WTC11 (cell line): ENCODE results near the gene CDKN2B. TPM values are rescaled to one million over a fixed set of nuclear protein-coding genes. Genes with fewer than 3 reads are reported as not detected.

Experiments used
- ATAC-seq: fragments of 200-7000 bp; cut with Tn5 transposase; 2 replicates; pipeline ENCODE4 v1.10.0; 2021; ENCODE audit warnings: mild to moderate bottlenecking, moderate library complexity
- CTCF ChIA-PET: fragments of 300-600 bp; sonication (Branson Sonifier 250); formaldehyde crosslinking; loops from one replicate; lab custom pipeline; 2021; ENCODE audit warnings: antibody characterized with exemption; lab: Charles Lee
- POLR2A ChIA-PET: fragments of 350-600 bp; sonication (Branson Sonifier 250); formaldehyde crosslinking; loops from one replicate; lab custom pipeline; 2021; ENCODE audit warnings: antibody characterized with exemption; lab: Charles Lee
- DNase-seq: peaks from one replicate; pipeline ENCODE4 v3.0.0; 2021; ENCODE audit warnings: low spot score
- H3K27ac Mint-ChIP-seq: 2 replicates; pipeline ENCODE4 v1.8.0; 2021; ENCODE audit warnings: mixed read lengths
- H3K27me3 Mint-ChIP-seq: 2 replicates; pipeline ENCODE4 v1.8.0; 2021; ENCODE audit warnings: low read depth, mild to moderate bottlenecking, moderate library complexity, mixed read lengths
- H3K36me3 Mint-ChIP-seq: 2 replicates; pipeline ENCODE4 v1.8.0; 2021; ENCODE audit warnings: mixed read lengths
- H3K4me1 Mint-ChIP-seq: 2 replicates; pipeline ENCODE4 v1.8.0; 2022; ENCODE audit warnings: mixed read lengths
- H3K4me3 Mint-ChIP-seq: 2 replicates; pipeline ENCODE4 v1.8.0; 2021; ENCODE audit warnings: mild to moderate bottlenecking, moderate library complexity, mixed read lengths
- H3K9me3 Mint-ChIP-seq: 2 replicates; pipeline ENCODE4 v1.8.0; 2021; ENCODE audit warnings: mixed read lengths
- ATF1 ChIP-seq: sonication (generic); formaldehyde crosslinking; IDR thresholded peaks from 2 replicates; pipeline ENCODE4 v1.8.1; 2023; ENCODE audit warnings: mild to moderate bottlenecking, moderate library complexity, missing genetic modification reagents
- CBFB ChIP-seq: sonication (generic); formaldehyde crosslinking; IDR thresholded peaks from 2 replicates; pipeline ENCODE4 v1.8.1; 2022; ENCODE audit warnings: mild to moderate bottlenecking, low read depth, missing genetic modification reagents
- EMX1 ChIP-seq: fragments of 250-450 bp; sonication (Bioruptor Pico); IDR thresholded peaks from 2 replicates; pipeline ENCODE4 v1.8.0; 2021; ENCODE audit warnings: mild to moderate bottlenecking
- ESRRA ChIP-seq: sonication (generic); formaldehyde crosslinking; IDR thresholded peaks from 2 replicates; pipeline ENCODE4 v1.8.1; 2022; ENCODE audit warnings: mild to moderate bottlenecking, missing genetic modification reagents, borderline replicate concordance
- FOXP1 ChIP-seq: sonication (generic); formaldehyde crosslinking; IDR thresholded peaks from 2 replicates; pipeline ENCODE4 v1.8.0; 2022; ENCODE audit warnings: missing genetic modification reagents, mild to moderate bottlenecking, moderate library complexity, borderline replicate concordance
- GRHL2 ChIP-seq: fragments of 250-450 bp; sonication (Bioruptor Pico); IDR thresholded peaks from 2 replicates; pipeline ENCODE4 v1.8.0; 2022; ENCODE audit warnings: mild to moderate bottlenecking, moderate library complexity; ENCODE audit not compliant: insufficient replicate concordance, severe bottlenecking
- HMGA2 ChIP-seq: fragments of 250-450 bp; sonication (Bioruptor Pico); IDR thresholded peaks from 2 replicates; pipeline ENCODE4 v1.4.0; 2021; ENCODE audit warnings: mild to moderate bottlenecking, moderate library complexity
- HMGXB4 ChIP-seq: sonication (generic); formaldehyde crosslinking; IDR thresholded peaks from 2 replicates; pipeline ENCODE4 v1.8.1; 2023; ENCODE audit warnings: mild to moderate bottlenecking, moderate library complexity, missing genetic modification reagents
- IRF2 ChIP-seq: sonication (generic); formaldehyde crosslinking; IDR thresholded peaks from 2 replicates; pipeline ENCODE4 v1.8.0; 2022; ENCODE audit warnings: low read depth, missing genetic modification reagents, borderline replicate concordance
- JAZF1 ChIP-seq: fragments of 250-450 bp; sonication (Bioruptor Pico); IDR thresholded peaks from 2 replicates; pipeline ENCODE4 v1.9.0; 2021; ENCODE audit warnings: moderate library complexity, mild to moderate bottlenecking, inconsistent platforms
- JUN ChIP-seq: sonication (generic); formaldehyde crosslinking; IDR thresholded peaks from 2 replicates; pipeline ENCODE4 v1.8.0; 2023; ENCODE audit warnings: mild to moderate bottlenecking, missing genetic modification reagents
- NFE2L1 ChIP-seq: sonication (generic); formaldehyde crosslinking; IDR thresholded peaks from 2 replicates; pipeline ENCODE4 v1.8.1; 2023; ENCODE audit warnings: missing genetic modification reagents
- NR1H2 ChIP-seq: sonication (generic); formaldehyde crosslinking; IDR thresholded peaks from 2 replicates; pipeline ENCODE4 v1.9.0; 2021; ENCODE audit warnings: mild to moderate bottlenecking, moderate library complexity, missing genetic modification reagents
- NR3C1 ChIP-seq: sonication (generic); formaldehyde crosslinking; conservative IDR thresholded peaks from 2 replicates; pipeline ENCODE4 v1.8.1; 2023; ENCODE audit warnings: low read depth, mild to moderate bottlenecking, missing genetic modification reagents
- RELA ChIP-seq: sonication (generic); formaldehyde crosslinking; IDR thresholded peaks from 2 replicates; pipeline ENCODE4 v1.8.1; 2022; ENCODE audit warnings: missing genetic modification reagents, mild to moderate bottlenecking, borderline replicate concordance
- SMAD4 ChIP-seq: sonication (generic); formaldehyde crosslinking; IDR thresholded peaks from 2 replicates; pipeline ENCODE4 v1.8.0; 2022; ENCODE audit warnings: mild to moderate bottlenecking, missing genetic modification reagents
- ZBTB21 ChIP-seq: sonication (generic); formaldehyde crosslinking; IDR thresholded peaks from 2 replicates; pipeline ENCODE4 v1.8.1; 2023; ENCODE audit warnings: mild to moderate bottlenecking, missing genetic modification reagents, borderline replicate concordance
- ZNF121 ChIP-seq: sonication (generic); formaldehyde crosslinking; IDR thresholded peaks from 2 replicates; pipeline ENCODE4 v1.8.0; 2023; ENCODE audit warnings: missing genetic modification reagents
- ZNF416 ChIP-seq: fragments of 250-450 bp; sonication (Bioruptor Pico); IDR thresholded peaks from 2 replicates; pipeline ENCODE4 v1.9.0; 2021; ENCODE audit warnings: mild to moderate bottlenecking, inconsistent platforms
- total RNA-seq: library from RNA; stranded (reverse); gene quantifications from 3 replicates; pipeline ENCODE4 v1.2.3, GENCODE V29; 2021
- TF ChIP-seq, protein P1 (sequence below): sonication (generic); formaldehyde crosslinking; IDR thresholded peaks from 2 replicates; pipeline ENCODE4 v1.8.1; 2023; ENCODE audit warnings: mild to moderate bottlenecking, missing genetic modification reagents, moderate library complexity
- TF ChIP-seq, protein P2 (sequence below): fragments of 250-450 bp; sonication (Bioruptor Pico); IDR thresholded peaks from 2 replicates; pipeline ENCODE4 v2.1.2; 2022; ENCODE audit warnings: mild to moderate bottlenecking, moderate library complexity
- TF ChIP-seq, protein P3 (sequence below): sonication (generic); formaldehyde crosslinking; conservative IDR thresholded peaks from 2 replicates; pipeline ENCODE4 v1.8.1; 2022; ENCODE audit warnings: mild to moderate bottlenecking, missing genetic modification reagents

Gene CDKN2B
- total RNA-seq, 1 experiment from 2014 or later: 0.13 TPM

DNA sequence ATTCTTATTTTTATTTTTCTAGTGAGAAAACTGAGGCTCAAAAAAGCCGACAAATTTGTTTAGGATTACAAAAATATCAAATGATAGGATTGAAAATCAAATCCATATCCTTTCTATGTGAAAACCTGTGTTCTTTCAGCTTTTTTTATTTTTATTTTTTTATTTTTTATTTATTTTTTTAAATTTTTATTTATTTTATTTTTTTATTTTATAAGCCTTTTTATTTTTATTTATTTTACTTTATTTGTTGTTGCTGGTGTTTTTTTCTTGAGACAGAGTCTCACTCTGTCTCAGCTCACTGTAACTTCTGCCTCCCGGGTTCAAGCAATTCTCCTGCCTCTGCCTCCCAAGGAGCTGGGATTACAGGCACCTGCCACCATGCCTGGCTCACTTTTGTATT lies 45.4 kb upstream of the CDKN2B start:
- ATAC-seq (no peak), DNase-seq (no peak)
- Mint-ChIP-seq H3K4me1 (peaks cover 5% of the 10 kb centered on the region; the same call in 1 of the 2 replicates), H3K4me3 (no peak overlapping the region), H3K27ac (no peak overlapping the region), H3K36me3 (peaks cover 6% of the 10 kb centered on the region; the same call in 1 of the 2 replicates), H3K9me3 (peaks cover 16% of the 10 kb centered on the region), H3K27me3 (no peaks in the 10 kb centered on the region; the same call in 1 of the 2 replicates)
- no peak for TF ChIP-seq HMGXB4
- no peak for TF ChIP-seq ZBTB21 (CRISPR knock-in tag)
- no peak for TF ChIP-seq CBFB (CRISPR knock-in tag)
- peak; percentile 95 for TF ChIP-seq HMGA2 (CRISPR knock-in tag)
- TF ChIP-seq, all 79 proteins: peak for 1
- CTCF ChIA-PET: no interaction called here
- POLR2A ChIA-PET: no interaction called here

DNA sequence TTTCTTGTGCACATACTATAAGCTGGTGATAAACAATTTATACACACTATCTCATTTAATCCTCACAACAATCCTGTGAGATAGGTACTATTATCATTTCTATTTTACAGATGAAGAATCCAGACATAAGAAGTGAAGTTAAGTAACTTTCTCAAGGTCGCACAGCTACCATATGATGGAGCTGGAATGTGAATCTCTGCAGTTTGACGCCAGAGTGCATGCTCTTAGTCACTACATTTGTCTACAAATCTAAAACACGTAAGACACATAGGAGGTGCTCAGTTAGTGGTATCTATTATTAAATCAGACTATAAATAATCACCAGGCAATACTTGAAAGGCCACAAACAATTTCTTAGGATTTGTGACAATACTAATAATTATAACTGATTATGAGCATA lies 45.0 kb upstream of the CDKN2B start:
- Mint-ChIP-seq H3K4me3 (no peak overlapping the region), H3K36me3 (peaks cover 6% of the 10 kb centered on the region; the same call in 1 of the 2 replicates), H3K27me3 (no peaks in the 10 kb centered on the region; the same call in 1 of the 2 replicates), H3K4me1 (peaks cover 5% of the 10 kb centered on the region; the same call in 1 of the 2 replicates), H3K27ac (no peak overlapping the region), H3K9me3 (peaks cover 11% of the 10 kb centered on the region)
- ATAC-seq (no peak), DNase-seq (no peak)
- CTCF ChIA-PET: interaction anchor here (1.0 to 3.2 kb wide), 2 partner anchors 64 to 190 kb away, joined by 3 to 11 read pairs; no protein-coding TSS in a partner anchor
- POLR2A ChIA-PET: no interaction called here
- TF ChIP-seq NR1H2 (CRISPR knock-in tag) (no peak), NR3C1 (CRISPR knock-in tag) (no peak), JAZF1 (CRISPR knock-in tag) (no peak), RELA (CRISPR knock-in tag) (no peak), SMAD4 (CRISPR knock-in tag) (no peak)
- TF ChIP-seq, protein P1, sequence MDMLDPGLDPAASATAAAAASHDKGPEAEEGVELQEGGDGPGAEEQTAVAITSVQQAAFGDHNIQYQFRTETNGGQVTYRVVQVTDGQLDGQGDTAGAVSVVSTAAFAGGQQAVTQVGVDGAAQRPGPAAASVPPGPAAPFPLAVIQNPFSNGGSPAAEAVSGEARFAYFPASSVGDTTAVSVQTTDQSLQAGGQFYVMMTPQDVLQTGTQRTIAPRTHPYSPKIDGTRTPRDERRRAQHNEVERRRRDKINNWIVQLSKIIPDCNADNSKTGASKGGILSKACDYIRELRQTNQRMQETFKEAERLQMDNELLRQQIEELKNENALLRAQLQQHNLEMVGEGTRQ (CRISPR knock-in tag): no peak

GRCh38 chr9:22053178-22053577 lies 44.1 kb upstream of the CDKN2B start:
- CTCF ChIA-PET: interaction anchor here (0.6 to 3.2 kb wide), 5 partner anchors 44 to 191 kb away, joined by 3 to 11 read pairs (median 3); partner anchors contain the start of gene CDKN2B
- H3K27ac Mint-ChIP-seq: no peak overlapping the region
- no peak for TF ChIP-seq GRHL2 (CRISPR knock-in tag)
- TF ChIP-seq ZNF121 (CRISPR knock-in tag): no peak
- TF ChIP-seq EMX1: no peak
- TF ChIP-seq ATF1: no peak
- TF ChIP-seq ZNF416 (CRISPR knock-in tag): no peak
- TF ChIP-seq, all 79 proteins: peak for 0
- DNase-seq (no peak), ATAC-seq (no peak)
- POLR2A ChIA-PET: no interaction called here
- Mint-ChIP-seq H3K27me3 (no peaks in the 10 kb centered on the region), H3K4me1 (peaks cover 5% of the 10 kb centered on the region; the same call in 1 of the 2 replicates), H3K9me3 (peaks cover 2% of the 10 kb centered on the region), H3K36me3 (peaks cover under 1% of the 10 kb centered on the region; the same call in 1 of the 2 replicates), H3K4me3 (no peak overlapping the region)

- H3K4me1 Mint-ChIP-seq: peaks cover 5% of the 10 kb centered on the region; the same call in 1 of the 2 replicates
- H3K27me3 Mint-ChIP-seq: no peaks in the 10 kb centered on the region
- DNase-seq (no peak), ATAC-seq (no peak)
- no peak overlapping the region for H3K27ac Mint-ChIP-seq
- POLR2A ChIA-PET: no interaction called here
- CTCF ChIA-PET: interaction anchor here (1.0 to 3.2 kb wide), 2 partner anchors 67 to 192 kb away, joined by 6 to 11 read pairs; no protein-coding TSS in a partner anchor
- H3K9me3 Mint-ChIP-seq: no peaks in the 10 kb centered on the region
- H3K4me3 Mint-ChIP-seq: no peak overlapping the region
- no peaks in the 10 kb centered on the region for H3K36me3 Mint-ChIP-seq
- no peak for TF ChIP-seq ZBTB21 (CRISPR knock-in tag)
- TF ChIP-seq FOXP1: no peak
- TF ChIP-seq ZNF121 (CRISPR knock-in tag): no peak
- no peak for TF ChIP-seq RELA (CRISPR knock-in tag)
- TF ChIP-seq ESRRA (CRISPR knock-in tag): no peak
- no peak for TF ChIP-seq CBFB (CRISPR knock-in tag)
- TF ChIP-seq, protein P2, sequence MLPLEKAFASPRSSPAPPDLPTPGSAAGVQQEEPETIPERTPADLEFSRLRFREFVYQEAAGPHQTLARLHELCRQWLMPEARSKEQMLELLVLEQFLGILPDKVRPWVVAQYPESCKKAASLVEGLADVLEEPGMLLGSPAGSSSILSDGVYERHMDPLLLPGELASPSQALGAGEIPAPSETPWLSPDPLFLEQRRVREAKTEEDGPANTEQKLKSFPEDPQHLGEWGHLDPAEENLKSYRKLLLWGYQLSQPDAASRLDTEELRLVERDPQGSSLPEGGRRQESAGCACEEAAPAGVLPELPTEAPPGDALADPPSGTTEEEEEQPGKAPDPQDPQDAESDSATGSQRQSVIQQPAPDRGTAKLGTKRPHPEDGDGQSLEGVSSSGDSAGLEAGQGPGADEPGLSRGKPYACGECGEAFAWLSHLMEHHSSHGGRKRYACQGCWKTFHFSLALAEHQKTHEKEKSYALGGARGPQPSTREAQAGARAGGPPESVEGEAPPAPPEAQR: no peak
- TF ChIP-seq, protein P3, sequence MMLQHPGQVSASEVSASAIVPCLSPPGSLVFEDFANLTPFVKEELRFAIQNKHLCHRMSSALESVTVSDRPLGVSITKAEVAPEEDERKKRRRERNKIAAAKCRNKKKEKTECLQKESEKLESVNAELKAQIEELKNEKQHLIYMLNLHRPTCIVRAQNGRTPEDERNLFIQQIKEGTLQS (CRISPR knock-in tag): no peak
- no peak for TF ChIP-seq JUN
- no peak for TF ChIP-seq NFE2L1 (CRISPR knock-in tag)
- TF ChIP-seq, protein P1 (CRISPR knock-in tag): no peak
- no peak for TF ChIP-seq ATF1
- TF ChIP-seq IRF2 (CRISPR knock-in tag): no peak
Measured at GRCh38 chr9:22052376-22052945, 43.4 kb upstream of the CDKN2B start.
